Left ventricle myocardium inferior (tissue), 1 donor: Measurements from ENCODE around the gene IQCF6. TPM values are rescaled to one million over a fixed set of nuclear protein-coding genes. Genes with fewer than 3 reads are reported as not detected.
"Not testable (repeated sequence)": the region's sequence is repeated elsewhere in the genome, so short reads cannot be mapped to it uniquely, and the experiment has no call there.

Experiments
- DNase-seq: peaks from one replicate; pipeline ENCODE4 v3.0.0-alpha.2; 2020
- H3K27ac ChIP-seq: fragments of 200-600 bp; replicated peaks from 2 replicates; pipeline ENCODE4 v1.8.0; 2021
- H3K27me3 ChIP-seq: fragments of 200-600 bp; 2 replicates; pipeline ENCODE4 v1.8.0; 2021; ENCODE audit warnings: low read depth
- H3K36me3 ChIP-seq: fragments of 200-600 bp; 2 replicates; pipeline ENCODE4 v1.8.0; 2021
- H3K4me1 ChIP-seq: fragments of 200-600 bp; 2 replicates; pipeline ENCODE4 v1.8.0; 2021
- H3K4me3 ChIP-seq: fragments of 200-600 bp; 2 replicates; pipeline ENCODE4 v1.8.0; 2021; ENCODE audit warnings: mild to moderate bottlenecking, moderate library complexity
- H3K9me3 ChIP-seq: fragments of 200-600 bp; replicated peaks from 2 replicates; pipeline ENCODE4 v1.8.0; 2021
- CTCF ChIP-seq: fragments of 200-600 bp; IDR thresholded peaks from 2 replicates; pipeline ENCODE4 v1.8.0; 2021; ENCODE audit warnings: antibody characterized with exemption, mild to moderate bottlenecking, borderline replicate concordance
- intact Hi-C: fragments of 100-400 bp; cut with micrococcal nuclease; formaldehyde crosslinking; loops from one replicate; pipeline ENCODE4 v1.11.0; 2022
- total RNA-seq: library from RNA; stranded (reverse); fragmentation: NEBNext Ultra II Directional; extraction: Animal tissue kit (Norgen Biotek cat#: 25700); gene quantifications from one replicate; pipeline ENCODE4 v1.2.1, GENCODE V29; 2021
- donor health status: DM: no; HTN: yes; CAD: no; lungs with severe emphysema.

IQCF6 gene
- total RNA-seq, 1 donor from 2014 or later, result not detected

- no peak for TF ChIP-seq CTCF
- H3K27ac ChIP-seq, result no peak overlapping the region
- H3K27me3 ChIP-seq, result peaks cover 42% of the 10 kb centered on the region
- no peak for DNase-seq
- no peaks in the 10 kb centered on the region for H3K4me1 ChIP-seq
- intact Hi-C loops, result no loop called here
- no peaks in the 10 kb centered on the region for H3K9me3 ChIP-seq
- no peaks in the 10 kb centered on the region for H3K36me3 ChIP-seq
- no peak overlapping the region for H3K4me3 ChIP-seq
These were observed 15.2 kb upstream of the IQCF6 start for GRCh38 chr3:51794206-51794605.

GRCh38 chr3:51792206-51792605 is 13.2 kb upstream of the IQCF6 start:
- Histone ChIP-seq H3K4me1 (no peaks in the 10 kb centered on the region), H3K4me3 (no peak overlapping the region), H3K9me3 (no peaks in the 10 kb centered on the region), H3K27ac (no peak overlapping the region), H3K27me3 (peaks cover 25% of the 10 kb centered on the region), H3K36me3 (no peaks in the 10 kb centered on the region)
- no peak for TF ChIP-seq CTCF
- no peak for DNase-seq
- intact Hi-C loops, result no loop called here

- DNase-seq, result no peak
- Histone ChIP-seq H3K36me3 (no peaks in the 10 kb centered on the region), H3K4me1 (no peaks in the 10 kb centered on the region), H3K27ac (no peak overlapping the region), H3K4me3 (no peak overlapping the region), H3K9me3 (no peaks in the 10 kb centered on the region), H3K27me3 (peaks cover under 1% of the 10 kb centered on the region)
- no peak for TF ChIP-seq CTCF
- intact Hi-C loops, result no loop called here
These were observed 10.4 kb upstream of the IQCF6 start for GRCh38 chr3:51789437-51789836.

GRCh38 chr3:51787576-51787975 is 8.5 kb upstream of the IQCF6 start:
- H3K4me1 ChIP-seq, H3K27ac ChIP-seq, H3K9me3 ChIP-seq, H3K4me3 ChIP-seq, H3K36me3 ChIP-seq, intact Hi-C loops, H3K27me3 ChIP-seq, DNase-seq: not testable (repeated sequence)

- no peak overlapping the region for H3K4me3 ChIP-seq
- no peak for TF ChIP-seq CTCF
- no peaks in the 10 kb centered on the region for H3K9me3 ChIP-seq
- no peaks in the 10 kb centered on the region for H3K36me3 ChIP-seq
- no peaks in the 10 kb centered on the region for H3K27me3 ChIP-seq
- H3K27ac ChIP-seq, result no peak overlapping the region
- no peak for DNase-seq
- H3K4me1 ChIP-seq, result no peaks in the 10 kb centered on the region
- intact Hi-C loops, result no loop called here
These were observed 7.2 kb upstream of the IQCF6 start for GRCh38 chr3:51786267-51786666.

- Histone ChIP-seq H3K36me3 (no peaks in the 10 kb centered on the region), H3K4me3 (no peak overlapping the region), H3K27ac (no peak overlapping the region), H3K27me3 (peaks cover 20% of the 10 kb centered on the region), H3K4me1 (peaks cover 10% of the 10 kb centered on the region), H3K9me3 (no peaks in the 10 kb centered on the region)
- intact Hi-C loops, result no loop called here
- DNase-seq, result no peak
- no peak for TF ChIP-seq CTCF
These were observed 483 bp downstream of the IQCF6 start for GRCh38 chr3:51778554-51778953.
